Measurements from ENCODE around the gene BUD13. TPM values are rescaled to one million over a fixed set of nuclear protein-coding genes. Genes with fewer than 3 reads are reported as not detected.

Gene BUD13
- total and polyA plus RNA-seq, 10 of the 15 experiments (the other 5 are each of a cell fraction or from before 2014, with no cell fraction given) = 10.9 to 36.5 (median 24.7) TPM

GRCh38 chr11:116794851-116795250, 22.1 kb upstream of the BUD13 start (continued):
- TF ChIP-seq NR2C1 (IDR thresholded peaks at IDR 0.05) = no peak

GRCh38 chr11:116793772-116794097, 20.9 kb upstream of the BUD13 start:
- no TSS peak for BruUV-seq (replicated peaks)
- WGBS (ENCODE audit: insufficient coverage, insufficient replicate concordance, low lambda C conversion rate, missing lambda C conversion rate) = 88% methylated on average over 1 of the region's 1 CpG
- POLR2A ChIA-PET = interaction anchor here (0.9 kb wide), 1 partner anchor 19 kb away, joined by 4 read pairs; no protein-coding TSS in a partner anchor
- in situ Hi-C loops (cut with MboI) (no loop called here), intact Hi-C loops (cut with micrococcal nuclease; ENCODE audit: unreplicated experiment) (loop anchor here (5.0 kb wide), 1 partner anchor 434 kb away; no protein-coding TSS in a partner anchor)
- no peaks in the 10 kb centered on the region for H4K20me1 ChIP-seq (ENCODE audit: control insufficient read depth, insufficient read depth)
- SMC1A ChIA-PET (ENCODE audit: uncharacterized antibody, unreplicated experiment) = interaction anchor here (1.3 to 5.1 kb wide), 4 partner anchors 22 to 312 kb away, joined by 3 to 42 read pairs (median 6); no protein-coding TSS in a partner anchor
- no peak overlapping the region for H3K4me3 ChIP-seq
- H3K27me3 ChIP-seq (replicated peaks in 1 of 2; ENCODE audit: control insufficient read depth in 2 of 2, insufficient read depth in 2 of 2, low read length in 1 of 2) = no peaks in the 10 kb centered on the region
- no peak for DNase-seq (ENCODE audit: low read depth, low spot score)
- H2AFZ ChIP-seq (ENCODE audit: control insufficient read depth, low read depth, low read length) = no peak overlapping the region; the same call in 1 of the 2 replicates
- no peaks in the 10 kb centered on the region for H3K79me2 ChIP-seq (ENCODE audit: control insufficient read depth, insufficient read depth, low read length)
- no peak overlapping the region for H3K4me2 ChIP-seq (ENCODE audit: control insufficient read depth, insufficient read depth)
- FAIRE-seq = no peak
- RAD21 ChIA-PET (ENCODE audit: unreplicated experiment) = interaction anchor here (0.9 to 2.1 kb wide), 2 partner anchors 42 to 312 kb away, joined by 3 to 13 read pairs; no protein-coding TSS in a partner anchor
- H3K27ac ChIP-seq (ENCODE audit: control insufficient read depth, insufficient read depth) = no peak overlapping the region
- CTCF ChIA-PET = interaction anchor here (0.6 to 10.9 kb wide), 7 partner anchors 10 to 312 kb away, joined by 3 to 183 read pairs (median 4); partner anchors contain the start of gene APOA1
- no peak overlapping the region for H3K9ac ChIP-seq (ENCODE audit: control insufficient read depth, insufficient read depth, low read length)
- no peaks in the 10 kb centered on the region for H3K9me3 ChIP-seq (replicated peaks; ENCODE audit: control insufficient read depth, insufficient read depth, low read length)
- peaks cover 4% of the 10 kb centered on the region; the same call in 1 of the 2 replicates for H3K4me1 ChIP-seq (ENCODE audit: control insufficient read depth, insufficient read depth, low read length)
- no peaks in the 10 kb centered on the region for H3K36me3 ChIP-seq (ENCODE audit: control insufficient read depth in 2 of 2, insufficient read depth in 2 of 2, low read length in 1 of 2)
- no peak for TF ChIP-seq SUPT20H (IDR thresholded peaks at IDR 0.05; ENCODE audit: borderline replicate concordance, control insufficient read depth, low read depth, low read length)
- TF ChIP-seq NFYA (IDR thresholded peaks at IDR 0.05; ENCODE audit: borderline replicate concordance, low read depth, low read length) = no peak
- TF ChIP-seq SIX5 (IDR thresholded peaks at IDR 0.05; ENCODE audit: low read depth, low read length, severe bottlenecking) = peak; percentile 48
- TF ChIP-seq JUNB (IDR thresholded peaks at IDR 0.05) = no peak
- ATAC-seq = peak; percentile 35; the same call in 2 of the 3 replicates
